ENCODE data around the gene NHSL1. TPM values are rescaled to one million over a fixed set of nuclear protein-coding genes. Genes with fewer than 3 reads are reported as not detected.
A peak's percentile ranks its signal among the peaks of the same experiment; 100 is the strongest.

The NHSL1 gene
- total and polyA plus RNA-seq, 2 of the 8 experiments (the other 6 are each of a cell fraction or from before 2014, with no cell fraction given), result 7.2 to 32.4 TPM

DNA sequence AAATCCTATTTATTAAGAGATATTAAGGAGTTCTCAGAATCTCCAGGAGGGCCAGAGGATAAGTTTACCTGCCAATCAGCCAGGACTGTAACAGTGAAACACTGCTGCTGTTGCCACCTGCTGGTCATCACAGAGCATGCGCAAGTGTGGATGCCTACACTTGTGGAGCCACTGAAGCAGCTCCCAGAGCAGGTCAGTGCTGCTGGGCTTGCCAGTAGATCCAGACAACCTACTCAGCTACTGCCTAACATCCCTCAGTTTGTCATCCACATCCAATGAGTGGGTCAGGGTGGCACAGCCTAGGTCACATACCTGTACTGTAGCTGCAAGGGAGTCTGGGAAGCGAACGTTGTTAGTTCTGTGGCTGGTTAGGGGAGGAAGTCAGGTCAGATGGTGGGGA is 18.3 kb upstream of the NHSL1 start:
- H3K4me2 ChIP-seq (ENCODE audit: insufficient read depth in 1 of 2, low read depth in 2 of 2, low read length in 2 of 2), result no peak overlapping the region
- no peak overlapping the region for H3K18ac ChIP-seq (ENCODE audit: extremely low read depth, low read length)
- H2BK120ac ChIP-seq (replicated peaks; ENCODE audit: low read depth, low read length), result no peak overlapping the region
- no peak overlapping the region for H4K8ac ChIP-seq (ENCODE audit: extremely low read depth, insufficient read depth, low read length)
- no peak overlapping the region for H3K4me3 ChIP-seq (ENCODE audit: extremely low read depth in 1 of 4, insufficient read depth in 2 of 4, low read depth in 3 of 4, low read length in 4 of 4)
- H3K23me2 ChIP-seq (ENCODE audit: low read depth, low read length), result no peaks in the 10 kb centered on the region
- no peak overlapping the region for H3K9ac ChIP-seq (replicated peaks in 1 of 4; ENCODE audit: extremely low read depth in 1 of 4, low read depth in 3 of 4, low read length in 3 of 4)
- no peak overlapping the region for H2BK15ac ChIP-seq (ENCODE audit: low read length)
- no peaks in the 10 kb centered on the region; the same call in 1 of the 2 replicates for H3K79me1 ChIP-seq (ENCODE audit: low read depth, low read length)
- H4K91ac ChIP-seq (replicated peaks; ENCODE audit: insufficient read length, low read length), result no peak overlapping the region
- CTCF ChIA-PET (ENCODE audit: partially characterized antibody), result interaction anchor here (0.6 to 7.3 kb wide), 30 partner anchors 9 to 233 kb away, joined by 3 to 70 read pairs (median 4); partner anchors contain the start of gene NHSL1
- H3K56ac ChIP-seq (replicated peaks; ENCODE audit: insufficient read length, low read depth, low read length), result no peak overlapping the region
- no peak overlapping the region for H3K14ac ChIP-seq (ENCODE audit: insufficient read length)
- H2BK20ac ChIP-seq (ENCODE audit: low read length), result no peak overlapping the region
- no peak overlapping the region for H4K5ac ChIP-seq (ENCODE audit: insufficient read length, low read depth, low read length)
- DNase-seq (ENCODE audit: low read depth in 1 of 2, low spot score in 2 of 2) (peak; percentile 39 to 70), FAIRE-seq (peak; percentile 55)
- H3K79me2 ChIP-seq (ENCODE audit: control insufficient read depth in 1 of 2, insufficient read depth in 2 of 2, low read length in 2 of 2), result peaks cover 0 to 15% of the 10 kb centered on the region in 2 experiments; a peak in 1 of 4 replicates
- POLR2A ChIA-PET (ENCODE audit: partially characterized antibody), result interaction anchor here (0.9 kb wide), 1 partner anchor 42 kb away, joined by 3 read pairs; no protein-coding TSS in a partner anchor
- no peaks in the 10 kb centered on the region for H3K9me3 ChIP-seq (ENCODE audit: insufficient read depth in 2 of 2, low read depth in 1 of 2, low read length in 1 of 2)
- no peak overlapping the region for H3K4ac ChIP-seq (replicated peaks; ENCODE audit: insufficient read length, low read depth, low read length)
- no peaks in the 10 kb centered on the region for H3K27me3 ChIP-seq (replicated peaks in 1 of 4; ENCODE audit: control insufficient read depth in 3 of 4, extremely low read depth in 1 of 4, insufficient read depth in 3 of 4, low read length in 3 of 4)
- H3K36me3 ChIP-seq (ENCODE audit: control insufficient read depth in 2 of 4, insufficient read depth in 4 of 4, low read length in 3 of 4), result no peaks in the 10 kb centered on the region
- no peak overlapping the region for H2BK5ac ChIP-seq (ENCODE audit: low read depth, low read length)
- H2BK12ac ChIP-seq (ENCODE audit: low read depth, low read length), result no peak overlapping the region
- H3K27ac ChIP-seq (ENCODE audit: low read depth, low read length), result no peak overlapping the region
- peak; percentile 66 to 75 for TF ChIP-seq RAD21 (IDR thresholded peaks at IDR 0.05 in 1 of 2, conservative IDR thresholded peaks at IDR 0.05 in 1 of 2; ENCODE audit: low read depth in 2 of 2, low read length in 2 of 2)
- no peak for TF ChIP-seq KDM1A (IDR thresholded peaks at IDR 0.05; ENCODE audit: borderline replicate concordance, low read length)
- TF ChIP-seq, protein P1, sequence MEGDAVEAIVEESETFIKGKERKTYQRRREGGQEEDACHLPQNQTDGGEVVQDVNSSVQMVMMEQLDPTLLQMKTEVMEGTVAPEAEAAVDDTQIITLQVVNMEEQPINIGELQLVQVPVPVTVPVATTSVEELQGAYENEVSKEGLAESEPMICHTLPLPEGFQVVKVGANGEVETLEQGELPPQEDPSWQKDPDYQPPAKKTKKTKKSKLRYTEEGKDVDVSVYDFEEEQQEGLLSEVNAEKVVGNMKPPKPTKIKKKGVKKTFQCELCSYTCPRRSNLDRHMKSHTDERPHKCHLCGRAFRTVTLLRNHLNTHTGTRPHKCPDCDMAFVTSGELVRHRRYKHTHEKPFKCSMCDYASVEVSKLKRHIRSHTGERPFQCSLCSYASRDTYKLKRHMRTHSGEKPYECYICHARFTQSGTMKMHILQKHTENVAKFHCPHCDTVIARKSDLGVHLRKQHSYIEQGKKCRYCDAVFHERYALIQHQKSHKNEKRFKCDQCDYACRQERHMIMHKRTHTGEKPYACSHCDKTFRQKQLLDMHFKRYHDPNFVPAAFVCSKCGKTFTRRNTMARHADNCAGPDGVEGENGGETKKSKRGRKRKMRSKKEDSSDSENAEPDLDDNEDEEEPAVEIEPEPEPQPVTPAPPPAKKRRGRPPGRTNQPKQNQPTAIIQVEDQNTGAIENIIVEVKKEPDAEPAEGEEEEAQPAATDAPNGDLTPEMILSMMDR (IDR thresholded peaks at IDR 0.05; ENCODE audit: control extremely low read depth in 1 of 3, insufficient read depth in 1 of 3, low read depth in 1 of 3, low read length in 3 of 3), result peak; percentile 74 to 97 (median 93)
- no peak for TF ChIP-seq SIX5 (IDR thresholded peaks at IDR 0.05; ENCODE audit: low read depth, low read length)
- TF ChIP-seq HDAC2 (IDR thresholded peaks at IDR 0.05; ENCODE audit: borderline replicate concordance in 1 of 2, low read depth in 2 of 2, low read length in 2 of 2), result no peak
- peak; percentile 33; the same call in 1 of the 2 replicates for TF ChIP-seq CREB1 (IDR thresholded peaks at IDR 0.05)
- peak; percentile 39; the same call in 1 of the 2 replicates for TF ChIP-seq MAX (IDR thresholded peaks at IDR 0.05)
- H3K4me1 ChIP-seq (replicated peaks in 1 of 4; ENCODE audit: control insufficient read depth in 3 of 4, insufficient read depth in 4 of 4, low read length in 3 of 4), result peaks cover 0 to 3% (median under 1%) of the 10 kb centered on the region in 4 experiments; a peak in 3 of 7 replicates
- no peak overlapping the region for H2AK5ac ChIP-seq (ENCODE audit: low read depth, low read length)
- H2AFZ ChIP-seq (ENCODE audit: low read length), result no peak overlapping the region
- 80% methylated on average over 3 of the region's 3 CpGs; no CpG with 5 or more reads in 1 of the 2 experiments for WGBS, 2 experiments (ENCODE audit: extremely low coverage in 1 of 2, insufficient coverage in 1 of 2, insufficient read length in 1 of 2, insufficient replicate concordance in 2 of 2, low coverage in 1 of 2, low lambda C conversion rate in 2 of 2, missing lambda C conversion rate in 1 of 2)
- peaks cover 0 to 2% of the 10 kb centered on the region in 2 experiments for H4K20me1 ChIP-seq (replicated peaks in 1 of 2; ENCODE audit: control insufficient read depth in 1 of 2, insufficient read depth in 2 of 2, low read length in 2 of 2)
- no peak overlapping the region for H3K23ac ChIP-seq (ENCODE audit: insufficient read length)
